ENCODE measurements around the gene TSNAX. TPM values are rescaled to one million over a fixed set of nuclear protein-coding genes. Genes with fewer than 3 reads are reported as not detected.

TSNAX gene
- total and polyA plus RNA-seq, 9 of the 15 experiments (the other 6 are each of a cell fraction or from before 2014, with no cell fraction given), result 33.8 to 102 (median 61.2) TPM

GRCh38 chr1:231528172-231529029 is at the start of gene TSNAX (continued):
- TF ChIP-seq ZBTB11 (CRISPR knock-in tag; IDR thresholded peaks at IDR 0.05), result peak in 1 of 3 experiments; percentile 94; a peak in 2 of 6 replicates
- TF ChIP-seq ETV5 (CRISPR knock-in tag; IDR thresholded peaks at IDR 0.05; ENCODE audit: low read depth), result peak; percentile 86
- TF ChIP-seq ZNF639 (CRISPR knock-in tag; conservative IDR thresholded peaks at IDR 0.05 in 1 of 2, IDR thresholded peaks at IDR 0.05 in 1 of 2), result peak in 1 of 2 experiments; percentile 88; a peak in 1 of 4 replicates
- peak; percentile 89 to 97 for TF ChIP-seq MAZ (CRISPR knock-in tag; conservative IDR thresholded peaks at IDR 0.05 in 1 of 2, IDR thresholded peaks at IDR 0.05 in 1 of 2)
- no peak for TF ChIP-seq MTF1 (CRISPR knock-in tag; IDR thresholded peaks at IDR 0.05; ENCODE audit: borderline replicate concordance)
- peak in 1 of 2 experiments; percentile 8; a peak in 1 of 4 replicates for TF ChIP-seq NONO (IDR thresholded peaks at IDR 0.05; ENCODE audit: low read depth in 2 of 2, low read length in 1 of 2)
- 0 out of 2 replicates have a peak, but pooled peaks have one; percentile 22 for TF ChIP-seq NBN (IDR thresholded peaks at IDR 0.05; ENCODE audit: low read depth)
- no peak for TF ChIP-seq TFAM (CRISPR knock-in tag; conservative IDR thresholded peaks at IDR 0.05)
- TF ChIP-seq GMEB1 (CRISPR knock-in tag; IDR thresholded peaks at IDR 0.05), result peak; percentile 94
- peak; percentile 70 for TF ChIP-seq ZBTB12 (CRISPR knock-in tag; IDR thresholded peaks at IDR 0.05)
- no peak for TF ChIP-seq ZNF224 (CRISPR knock-in tag; IDR thresholded peaks at IDR 0.05)
- TF ChIP-seq PRMT5 (CRISPR knock-in tag; IDR thresholded peaks at IDR 0.05), result 0 out of 2 replicates have a peak, but pooled peaks have one; percentile 48
- TF ChIP-seq CXXC5 (CRISPR knock-in tag; IDR thresholded peaks at IDR 0.05), result peak; percentile 98
